ENCODE results near the gene NEK8. TPM values are rescaled to one million over a fixed set of nuclear protein-coding genes. Genes with fewer than 3 reads are reported as not detected.
"Not testable (repeated sequence)": the region's sequence is repeated elsewhere in the genome, so short reads cannot be mapped to it uniquely, and the experiment has no call there.

Gene NEK8
- polyA plus RNA-seq, 3 donors, result 7.1 to 13.8 (median 12.4) TPM

DNA sequence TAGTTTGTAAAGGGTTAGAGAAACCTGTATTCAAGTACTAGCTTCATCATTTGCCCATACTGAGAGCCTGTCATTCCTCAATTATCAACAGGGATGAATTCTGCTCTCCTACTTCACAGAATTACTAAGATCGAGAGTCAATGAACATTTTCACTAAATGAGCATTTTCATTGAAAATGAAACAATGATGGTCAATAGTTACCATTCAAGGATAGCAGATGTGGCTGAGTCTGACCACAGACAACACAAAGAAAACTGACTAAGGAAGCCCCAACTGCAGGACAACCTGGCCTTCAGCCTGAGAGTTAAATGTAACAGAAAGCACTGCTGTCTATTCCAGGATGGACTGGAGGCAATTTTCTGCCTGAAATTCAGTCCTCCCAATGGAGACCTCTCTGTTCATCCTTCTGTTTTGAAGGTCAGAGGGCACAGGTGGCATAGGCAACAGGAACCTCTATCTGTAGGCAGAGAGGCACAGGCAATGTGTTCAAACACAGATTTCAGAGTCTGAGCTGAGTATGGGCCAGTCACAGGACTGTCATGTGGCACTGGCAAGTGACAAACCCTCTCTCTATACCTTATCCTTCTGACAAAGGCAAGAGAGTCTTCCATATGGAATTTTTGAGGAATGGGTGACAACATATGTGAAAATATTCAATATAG is 34.7 kb downstream of the NEK8 start:
- DNase-seq, result no peak

DNA sequence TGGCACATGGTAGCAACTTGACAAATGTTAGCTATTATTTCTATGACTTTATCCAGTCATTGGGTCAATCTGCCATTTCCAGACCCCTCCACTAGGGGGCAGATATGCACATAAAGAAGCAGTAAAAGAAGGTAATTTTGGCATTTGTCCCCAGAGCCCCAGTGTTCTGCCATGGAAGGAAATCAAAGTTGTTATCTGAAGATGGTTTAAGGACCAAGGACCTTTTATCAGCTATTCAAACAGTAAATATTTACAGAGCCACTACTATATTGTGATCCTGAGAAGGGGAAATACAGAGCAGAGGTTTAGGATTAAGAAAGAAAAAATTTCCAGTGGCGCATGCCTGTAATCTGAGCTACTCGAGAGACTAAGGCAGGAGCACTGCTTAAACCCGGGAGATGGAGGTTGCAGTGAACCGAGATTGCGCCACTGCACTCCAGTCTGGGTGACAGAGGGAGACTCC is 35.2 kb downstream of the NEK8 start:
- DNase-seq, result peak; percentile 59

DNA sequence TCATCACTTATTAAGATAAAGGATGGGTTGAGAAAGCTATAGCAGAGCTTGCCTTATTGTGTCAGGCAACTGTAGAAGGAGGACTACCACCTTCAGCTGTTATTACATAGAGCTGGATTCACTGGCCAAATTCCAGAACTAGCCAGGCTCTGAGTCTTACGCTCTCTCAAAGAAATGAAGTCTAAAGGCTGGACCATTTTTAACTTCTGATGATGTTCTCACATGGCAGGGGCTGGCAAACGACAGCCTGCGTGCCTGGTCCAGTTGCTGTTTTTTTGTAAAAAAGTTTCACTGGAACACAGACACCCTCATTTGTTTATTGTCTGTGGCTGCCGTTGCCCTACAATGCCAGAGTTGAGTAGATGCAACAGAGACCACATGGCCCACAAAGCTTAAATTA is 36.5 kb downstream of the NEK8 start:
- DNase-seq, result no peak

- DNase-seq, result no peak
Measured at GRCh38 chr17:28773736-28774135, 45.1 kb downstream of the NEK8 start.

DNA sequence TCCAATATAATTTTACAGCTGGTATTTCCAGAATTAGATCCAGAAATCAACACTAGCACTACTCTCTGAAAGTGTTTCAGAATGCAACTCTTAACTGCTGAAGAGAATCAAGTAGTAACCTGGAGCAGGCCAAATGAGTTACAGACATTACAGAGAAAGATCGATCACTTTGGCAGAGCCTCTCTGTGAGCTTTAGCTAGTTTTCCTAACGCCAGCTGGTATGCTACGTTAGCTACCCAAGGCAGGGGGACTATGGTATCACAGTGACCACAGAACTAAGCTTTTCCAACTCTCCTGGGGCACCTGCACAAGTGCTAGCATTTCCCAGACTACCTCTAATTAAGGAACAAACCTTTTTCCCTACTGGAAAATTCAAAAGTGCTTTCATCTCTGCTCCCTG is 45.6 kb downstream of the NEK8 start:
- no peak for DNase-seq

GRCh38 chr17:28777178-28777577 is 48.6 kb downstream of the NEK8 start:
- no peak for DNase-seq

GRCh38 chr17:28779601-28780000 is 51.0 kb downstream of the NEK8 start:
- DNase-seq, result not testable (repeated sequence)

DNA sequence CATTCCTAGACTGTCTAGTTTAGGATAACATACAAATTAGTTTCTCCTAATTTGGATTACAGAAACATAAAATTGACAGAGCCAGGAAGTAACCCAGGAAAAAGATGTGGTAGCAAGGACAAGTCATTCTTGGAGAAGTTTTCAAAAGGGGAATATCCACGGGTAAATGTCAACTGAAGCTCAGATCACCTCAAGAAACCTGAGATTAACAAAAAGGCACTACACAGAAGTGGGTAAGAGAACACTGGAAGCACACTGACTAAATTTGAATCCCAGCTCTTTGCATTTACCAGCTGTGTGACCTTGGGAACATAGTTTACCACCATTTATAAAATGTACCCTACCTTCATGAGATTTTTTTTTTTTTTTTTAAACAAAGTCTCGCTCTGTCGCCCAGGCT is 54.6 kb downstream of the NEK8 start:
- DNase-seq, result no peak

DNA sequence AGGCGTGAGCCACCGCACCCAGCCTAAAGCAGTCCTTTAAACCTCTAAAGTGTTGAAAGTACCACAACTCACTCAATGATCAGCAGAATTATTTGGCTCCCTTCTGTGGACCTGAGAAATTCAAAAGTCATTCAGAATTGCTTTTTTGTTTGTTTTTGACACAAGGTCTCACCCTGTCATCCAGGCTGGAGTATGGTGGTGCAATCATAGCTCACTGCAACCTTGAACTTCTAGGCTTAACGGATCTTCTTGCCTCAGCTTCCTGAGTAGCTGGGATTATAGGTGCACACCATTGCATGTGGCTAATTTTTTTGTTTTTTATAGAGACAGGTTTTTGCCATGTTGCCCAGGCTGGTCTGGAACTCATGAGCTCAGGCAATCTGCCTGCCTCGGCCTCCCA is 59.5 kb downstream of the NEK8 start:
- DNase-seq, result no peak

Other genes with a start within 250 kb of the NEK8 start
- under 1 TPM; 0.47 to 0.69 (median 0.57) TPM for gene FOXN1, start 222.4 kb upstream of the NEK8 start, polyA plus RNA-seq (ENCODE audit: insufficient read length in 3 of 3)
- gene UNC119, start 176.2 kb upstream of the NEK8 start, polyA plus RNA-seq (ENCODE audit: insufficient read length in 3 of 3), result 10 to 100 TPM; 60.8 to 78.8 (median 70.3) TPM
- gene PIGS, start 157.3 kb upstream of the NEK8 start, polyA plus RNA-seq (ENCODE audit: insufficient read length in 3 of 3), result 100 to 1,000 TPM in 2 of 3 donors, 10 to 100 TPM in 1; 95.6 to 111 (median 107) TPM
- 10 to 100 TPM; 29.6 to 31.2 (median 30.1) TPM for gene ALDOC, start 151.9 kb upstream of the NEK8 start, polyA plus RNA-seq (ENCODE audit: insufficient read length in 3 of 3)
- gene SPAG5, start 129.8 kb upstream of the NEK8 start, polyA plus RNA-seq (ENCODE audit: insufficient read length in 3 of 3), result 10 to 100 TPM; 61.9 to 65.9 (median 63.4) TPM
- 10 to 100 TPM; 10.6 to 31.7 (median 29.3) TPM for gene RSKR, start 114.6 kb upstream of the NEK8 start, polyA plus RNA-seq (ENCODE audit: insufficient read length in 3 of 3)
- gene BLTP2, start 83.6 kb upstream of the NEK8 start, polyA plus RNA-seq (ENCODE audit: insufficient read length in 3 of 3), result 100 to 1,000 TPM in 1 of 3 donors, 10 to 100 TPM in 2; 86.0 to 106 (median 99.9) TPM
- 10 to 100 TPM; 76.3 to 87.5 (median 79.7) TPM for gene SDF2, start 66.9 kb upstream of the NEK8 start, polyA plus RNA-seq (ENCODE audit: insufficient read length in 3 of 3)
- 10 to 100 TPM; 68.0 to 81.6 (median 80.7) TPM for gene SUPT6H, start 66.6 kb upstream of the NEK8 start, polyA plus RNA-seq (ENCODE audit: insufficient read length in 3 of 3)
- gene PROCA1, start 16.9 kb upstream of the NEK8 start, polyA plus RNA-seq (ENCODE audit: insufficient read length in 3 of 3), result 10 to 100 TPM in 2 of 3 donors, 1 to 10 TPM in 1; 4.3 to 11.2 (median 10.3) TPM
- gene RAB34, start 10.9 kb upstream of the NEK8 start, polyA plus RNA-seq (ENCODE audit: insufficient read length in 3 of 3), result 100 to 1,000 TPM; 155 to 193 (median 178) TPM
- gene RPL23A, start 8.8 kb upstream of the NEK8 start, polyA plus RNA-seq (ENCODE audit: insufficient read length in 3 of 3), result 100 to 1,000 TPM; 804 to 896 (median 874) TPM
- 10 to 100 TPM; 16.6 to 19.8 (median 18.5) TPM for gene TLCD1, start 2.6 kb upstream of the NEK8 start, polyA plus RNA-seq (ENCODE audit: insufficient read length in 3 of 3)
- gene TRAF4, start 15.2 kb downstream of the NEK8 start, polyA plus RNA-seq (ENCODE audit: insufficient read length in 3 of 3), result 100 to 1,000 TPM; 133 to 163 (median 136) TPM
- gene FAM222B, start 114.0 kb downstream of the NEK8 start, polyA plus RNA-seq (ENCODE audit: insufficient read length in 3 of 3), result 10 to 100 TPM; 21.8 to 23.6 (median 22.8) TPM
- gene ERAL1, start 126.2 kb downstream of the NEK8 start, polyA plus RNA-seq (ENCODE audit: insufficient read length in 3 of 3), result 10 to 100 TPM; 69.8 to 74.2 (median 74.1) TPM
- 100 to 1,000 TPM in 1 of 3 donors, 10 to 100 TPM in 2; 93.4 to 108 (median 95.7) TPM for gene FLOT2, start 168.9 kb downstream of the NEK8 start, polyA plus RNA-seq (ENCODE audit: insufficient read length in 3 of 3)
- gene DHRS13, start 174.3 kb downstream of the NEK8 start, polyA plus RNA-seq (ENCODE audit: insufficient read length in 3 of 3), result 10 to 100 TPM; 16.0 to 18.7 (median 17.5) TPM
- 10 to 100 TPM; 55.0 to 61.1 (median 58.0) TPM for gene PHF12, start 222.7 kb downstream of the NEK8 start, polyA plus RNA-seq (ENCODE audit: insufficient read length in 3 of 3)